HS-27A (cell line): Measurements from ENCODE around the gene PAIP2.
"Not testable (repeated sequence)": the region's sequence is repeated elsewhere in the genome, so short reads cannot be mapped to it uniquely, and the experiment has no call there.

Experiments used
- DNase-seq: peaks from one replicate; pipeline ENCODE4 v3.0.0-alpha.2; 2012; ENCODE audit warnings: low read depth, missing footprints

Gene PAIP2

GRCh38 chr5:139315056-139315615 lies 26.5 kb upstream of the PAIP2 start:
- DNase-seq = no peak

- no peak for DNase-seq
These were observed 5.8 kb upstream of the PAIP2 start for GRCh38 chr5:139335811-139336210.

DNA sequence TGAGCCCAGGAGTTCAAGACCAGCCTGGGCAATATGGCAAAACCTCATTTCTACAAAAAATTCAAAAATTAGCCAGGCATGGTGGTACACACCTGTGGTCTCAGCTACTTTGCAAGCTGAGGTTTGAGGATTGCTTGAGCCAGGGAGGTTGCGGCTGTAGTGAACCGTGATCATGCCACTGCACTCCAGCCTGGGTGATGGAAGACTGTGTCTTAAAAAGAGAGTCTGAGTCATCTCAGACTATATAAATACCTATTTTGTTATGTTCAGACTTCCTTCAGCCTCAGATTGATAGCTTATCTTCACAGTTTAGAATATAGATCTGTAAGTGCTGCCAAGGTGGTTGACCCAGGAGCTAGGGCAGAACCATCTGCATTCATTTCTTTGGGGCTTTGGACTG lies 1.6 kb upstream of the PAIP2 start:
- no peak for DNase-seq

DNA sequence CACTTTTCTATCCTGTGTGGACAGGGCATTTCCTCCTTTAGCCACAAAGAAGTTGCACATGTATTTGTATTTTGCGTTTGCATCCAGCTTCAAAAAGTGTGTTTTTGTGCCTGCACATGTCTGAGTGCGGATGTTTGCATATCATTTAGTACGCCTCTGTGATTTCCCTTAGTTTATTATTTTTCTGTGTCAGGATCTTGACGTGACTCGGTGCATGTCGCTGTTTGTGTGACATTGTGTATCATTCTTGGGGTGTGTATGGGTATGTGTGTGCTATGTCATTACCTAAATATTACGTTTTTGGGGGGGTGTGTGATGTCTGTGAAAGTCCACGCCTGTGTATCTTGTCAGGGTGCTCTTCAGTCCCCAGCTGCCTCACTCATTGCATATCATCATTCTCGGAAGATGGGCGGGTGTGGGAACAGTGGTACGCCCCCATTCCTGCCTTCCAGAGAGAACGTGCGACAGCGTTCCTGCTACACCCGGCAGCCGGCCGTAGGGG lies 416 bp upstream of the PAIP2 start:
- no peak for DNase-seq

- no peak for DNase-seq
These were observed 719 bp downstream of the PAIP2 start for GRCh38 chr5:139342423-139342723.

- DNase-seq = no peak
These were observed 1.8 kb downstream of the PAIP2 start for GRCh38 chr5:139343476-139343875.

DNA sequence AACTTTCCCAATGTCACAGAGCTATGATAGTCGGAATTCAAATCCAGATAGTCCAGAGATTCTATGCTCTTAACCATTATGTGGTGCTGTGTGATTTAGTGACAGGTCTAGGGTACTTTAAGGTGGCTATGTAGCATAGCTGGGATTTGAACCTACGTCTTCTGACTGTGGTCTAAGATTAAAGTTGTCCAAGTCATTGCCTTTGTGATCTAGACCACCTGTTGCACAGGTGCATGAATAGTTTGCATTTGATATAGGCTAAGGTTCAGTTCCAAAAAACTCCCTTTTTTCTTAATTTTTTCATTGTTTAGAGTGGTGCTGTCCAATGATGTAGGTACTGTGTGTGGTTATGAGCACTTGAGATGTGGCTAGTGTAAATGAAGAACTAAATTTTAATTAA lies 2.5 kb downstream of the PAIP2 start:
- no peak for DNase-seq

GRCh38 chr5:139345442-139345841 lies 3.8 kb downstream of the PAIP2 start:
- DNase-seq = not testable (repeated sequence)

- DNase-seq = not testable (repeated sequence)
These were observed 6.2 kb downstream of the PAIP2 start for GRCh38 chr5:139347863-139348262.

DNA sequence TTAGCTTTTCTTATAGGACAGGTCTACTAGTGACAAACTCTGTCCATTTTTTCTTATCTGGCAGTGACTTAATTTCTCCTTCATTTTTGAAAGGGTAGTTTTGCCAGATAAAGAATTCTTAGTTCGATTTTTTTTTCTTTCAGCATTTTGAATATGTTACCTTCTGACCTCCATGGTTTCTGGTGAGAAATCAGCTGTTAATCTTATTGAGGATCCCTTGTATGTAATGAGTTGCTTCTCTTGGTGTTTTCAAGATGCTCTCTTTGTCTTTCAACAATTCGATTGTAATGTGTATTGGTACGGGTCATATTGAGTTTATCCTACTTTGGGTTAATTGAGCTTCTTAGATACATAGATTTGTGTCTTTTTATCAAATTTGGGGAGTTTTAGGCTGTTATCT lies 12.5 kb downstream of the PAIP2 start:
- DNase-seq = no peak

DNA sequence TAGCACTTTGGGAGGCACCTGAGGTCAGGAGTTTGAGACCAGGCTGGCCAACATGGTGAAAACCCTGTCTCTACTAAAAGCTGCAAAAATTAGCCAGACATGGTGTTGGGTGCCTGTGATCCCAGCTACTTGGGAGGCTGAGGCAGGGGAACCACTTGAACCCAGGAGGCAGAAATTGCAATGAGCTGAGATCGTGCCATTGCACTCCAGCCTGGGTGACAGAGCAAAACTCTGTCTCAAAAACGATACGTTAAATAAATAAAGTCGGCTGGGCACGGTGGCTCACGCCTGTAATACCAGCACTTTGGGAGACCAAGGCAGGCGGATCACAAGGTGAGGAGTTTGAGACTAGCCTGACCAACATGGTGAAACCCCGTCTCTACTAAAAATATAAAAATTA lies 14.2 kb downstream of the PAIP2 start:
- DNase-seq = not testable (repeated sequence)

DNA sequence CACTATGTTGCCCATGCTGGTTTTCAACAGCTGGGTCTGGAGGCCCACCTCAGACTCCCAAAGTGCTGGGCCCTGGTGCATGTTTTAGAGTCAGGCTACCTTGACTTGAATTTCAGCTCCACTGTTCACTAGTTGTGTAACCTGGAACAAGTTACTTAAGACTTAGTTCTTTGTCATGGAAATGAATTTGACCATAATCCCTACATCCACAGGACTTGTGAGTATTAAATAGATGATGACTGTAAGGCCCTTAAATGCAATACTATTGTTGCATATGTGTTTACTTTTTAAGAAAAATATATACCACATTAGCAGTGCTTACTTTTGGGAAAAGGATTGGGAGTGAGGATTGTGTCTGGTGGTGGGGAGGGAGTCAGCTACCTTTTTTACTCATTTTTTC lies 16.4 kb downstream of the PAIP2 start:
- DNase-seq = no peak

DNA sequence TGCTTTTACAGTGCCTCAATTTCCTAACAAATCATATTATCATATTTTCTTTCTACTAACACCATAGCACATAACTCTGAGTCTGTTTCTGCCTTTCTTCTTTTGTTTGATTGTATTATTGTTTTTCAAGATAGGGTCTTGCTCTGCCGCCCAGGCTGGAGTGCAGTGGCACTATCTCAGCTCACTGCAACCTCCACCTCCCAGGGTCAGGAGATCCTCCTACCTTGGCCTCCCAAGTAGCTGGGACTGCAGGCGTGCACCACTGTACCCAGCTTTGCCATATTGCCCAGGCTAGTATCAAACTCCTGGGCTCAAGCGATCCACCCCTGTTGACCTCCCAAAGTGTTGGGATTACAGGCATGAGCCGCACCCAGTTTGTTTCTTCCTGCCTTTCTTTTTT lies 18.7 kb downstream of the PAIP2 start:
- DNase-seq = no peak

DNA sequence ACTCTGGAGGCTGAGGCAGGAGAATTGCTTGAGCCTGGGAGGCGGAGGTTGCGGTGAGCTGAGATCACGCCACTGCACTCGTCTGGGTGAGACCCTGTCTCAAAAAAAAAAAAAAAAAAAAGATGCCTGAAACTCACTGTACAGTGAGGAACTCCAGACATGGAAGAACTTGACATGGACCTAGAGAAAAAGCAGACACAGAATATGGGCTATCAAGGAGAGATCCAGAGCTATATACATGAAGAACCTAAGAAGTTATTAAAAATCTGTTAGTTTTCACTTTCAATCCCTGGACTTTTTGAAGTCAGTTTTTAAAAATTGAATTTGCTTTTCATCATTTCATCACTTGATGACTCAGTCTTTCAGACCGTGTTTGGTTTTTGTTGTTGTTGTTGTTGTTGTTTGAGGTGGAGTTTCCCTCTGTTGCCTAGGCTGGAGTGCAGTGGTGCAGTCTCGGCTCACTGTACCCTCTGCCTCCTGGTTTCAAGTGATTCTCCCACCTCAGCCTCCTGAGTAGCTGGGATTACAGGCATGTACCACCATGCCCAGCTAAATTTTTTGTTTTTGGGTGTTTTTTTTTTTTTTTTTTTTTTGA lies 20.3 kb downstream of the PAIP2 start:
- DNase-seq = no peak

DNA sequence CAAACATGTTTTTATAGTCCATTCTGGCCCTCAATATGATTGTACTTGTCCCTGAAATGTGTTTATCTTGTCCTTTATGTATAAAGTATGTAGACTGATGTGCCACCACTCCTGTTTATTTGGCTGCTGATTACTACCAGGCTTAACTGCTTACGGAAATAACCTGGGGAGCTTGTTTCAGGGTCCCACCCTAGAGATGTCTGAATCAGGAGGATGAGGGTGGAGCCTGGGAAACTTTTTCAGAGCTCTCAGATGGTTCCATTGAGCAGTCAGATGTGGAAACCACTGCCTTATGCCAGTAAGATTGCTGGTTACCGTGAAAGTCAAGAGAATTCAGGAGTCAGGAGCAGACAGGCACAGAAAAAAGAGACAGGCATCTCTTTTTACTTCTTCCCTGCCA lies 22.3 kb downstream of the PAIP2 start:
- DNase-seq = no peak

- DNase-seq = no peak
These were observed 22.8 kb downstream of the PAIP2 start for GRCh38 chr5:139364466-139364865.

DNA sequence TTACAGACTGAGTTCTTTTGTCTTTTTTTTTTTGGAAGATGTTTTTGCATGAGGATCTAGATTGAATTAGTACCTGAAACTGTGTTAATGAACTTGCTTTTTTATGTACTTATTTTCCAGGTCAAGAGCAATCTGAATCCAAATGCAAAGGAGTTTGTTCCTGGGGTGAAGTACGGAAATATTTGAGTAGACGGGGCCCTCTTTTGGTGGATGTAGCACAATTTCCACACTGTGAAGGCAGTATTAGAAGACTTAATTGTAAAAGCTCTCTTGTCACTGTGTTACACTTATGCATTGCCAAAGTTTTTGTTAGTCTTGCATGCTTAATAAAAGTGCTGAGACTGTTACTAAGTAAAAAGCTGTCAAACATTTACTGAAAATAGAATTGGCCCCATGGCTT lies 27.0 kb downstream of the PAIP2 start:
- DNase-seq = no peak

DNA sequence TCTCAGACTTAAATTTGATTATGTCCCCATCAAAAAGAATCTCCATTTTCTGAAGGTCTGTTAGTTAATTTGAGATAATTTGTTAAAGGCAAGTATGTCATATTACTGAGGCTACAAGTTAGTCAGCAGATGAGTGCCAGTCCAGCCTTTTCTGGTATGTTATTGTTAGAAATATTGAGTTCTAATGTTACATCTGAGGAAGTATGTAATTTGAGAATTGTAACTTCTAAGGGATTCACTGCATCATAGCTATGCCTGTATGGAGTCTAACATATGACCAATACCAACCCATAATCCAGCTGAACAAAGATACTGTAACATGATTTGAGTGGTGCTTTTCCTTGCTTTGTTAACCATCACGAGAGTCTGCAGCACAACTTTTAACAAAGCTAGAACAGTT lies 27.5 kb downstream of the PAIP2 start:
- DNase-seq = peak; percentile 11

GRCh38 chr5:139371482-139372435 lies 30.1 kb downstream of the PAIP2 start:
- no peak for DNase-seq

DNA sequence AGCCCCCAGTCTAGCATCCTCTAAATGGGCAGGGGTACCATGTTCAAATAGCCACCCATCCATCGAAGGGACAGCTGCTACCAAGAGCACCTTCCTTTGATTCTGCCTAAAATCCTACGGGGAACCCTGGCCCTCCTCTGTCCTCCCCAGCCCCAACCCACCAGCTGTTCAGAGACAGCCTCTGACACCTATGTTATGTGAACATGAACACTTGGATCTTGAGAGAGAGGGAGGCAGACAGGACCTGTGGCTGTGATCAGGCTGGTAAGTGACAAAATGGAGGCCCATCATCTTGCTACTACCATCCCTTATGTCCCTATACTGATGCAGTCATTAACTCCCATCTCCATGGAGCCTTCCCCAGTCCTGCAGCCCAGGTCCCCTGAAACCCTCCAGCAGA lies 33.3 kb downstream of the PAIP2 start:
- DNase-seq = no peak

GRCh38 chr5:139376364-139376763 lies 34.7 kb downstream of the PAIP2 start:
- DNase-seq = no peak

GRCh38 chr5:139377226-139377625 lies 35.6 kb downstream of the PAIP2 start:
- no peak for DNase-seq

DNA sequence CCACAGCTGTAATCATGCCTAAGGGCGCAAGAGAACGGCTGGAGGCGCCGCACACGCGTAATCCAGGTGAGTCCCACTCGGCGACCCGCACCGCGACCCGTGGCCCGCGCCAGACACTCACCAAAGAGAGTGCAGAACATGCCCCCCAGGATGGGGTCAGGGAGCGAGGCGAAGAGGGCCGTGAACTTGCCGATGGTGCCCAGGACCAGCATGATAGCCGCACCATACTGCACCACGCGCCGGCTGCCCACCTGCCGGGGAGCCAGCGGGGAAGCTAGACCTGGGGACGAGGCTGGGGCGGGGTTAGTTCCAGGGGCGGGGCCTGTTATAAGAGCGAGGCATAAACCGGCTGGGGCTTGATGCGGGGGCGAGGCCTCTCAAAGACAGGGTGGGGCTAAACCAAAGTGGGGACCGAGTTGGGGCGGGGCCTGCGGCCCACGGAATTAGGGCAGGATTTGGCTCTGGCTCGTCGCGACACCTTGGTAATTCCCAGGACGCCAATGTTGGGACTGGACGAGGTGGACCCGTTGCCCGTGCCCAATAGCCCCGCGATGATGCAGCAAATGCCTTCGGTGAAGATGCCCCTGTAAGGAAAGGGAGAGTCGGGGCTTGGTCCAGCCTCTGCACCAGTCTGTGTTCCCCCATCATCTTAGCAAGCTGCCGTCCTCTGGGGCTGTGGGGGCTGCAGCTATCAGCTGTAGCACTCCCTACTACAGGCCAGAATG lies 36.6 kb downstream of the PAIP2 start:
- DNase-seq = no peak
